K562 (cell line): ENCODE measurements around the gene SRPK2. TPM values are rescaled to one million over a fixed set of nuclear protein-coding genes. Genes with fewer than 3 reads are reported as not detected.

ENCODE experiments used
- ATAC-seq: fragments of 200-7000 bp; cut with Tn5 transposase; 3 replicates; pipeline ENCODE4 v1.9.1; 2020; ENCODE audit warnings: moderate library complexity
- BruUV-seq: library from RNA; stranded (reverse); fragments of 400-500 nt; replicated peaks from 2 replicates; lab custom pipeline; 2021; lab: Mats Ljungman, UMichigan
- CTCF ChIA-PET: fragments of 300-600 bp; formaldehyde crosslinking; extraction: SDS; loops from one replicate; lab custom pipeline; 2021; ENCODE audit warnings: low intra/inter-chr PET ratio; lab: Yijun Ruan, JAX
- POLR2A ChIA-PET: fragments of 300-600, 350-650 bp; sonication (Branson Sonifier 250); formaldehyde crosslinking; extraction: SDS; loops from one replicate; lab custom pipeline; 2021; ENCODE audit warnings: antibody characterized with exemption, inconsistent platforms; lab: Yijun Ruan, JAX
- DNase-seq, 4 experiments: peaks; one replicate each; pipeline versions ENCODE4 v3.0.0 to v3.0.0-alpha.2; 2011 to 2018; ENCODE audit warnings: low spot score in 3 of 4, mixed read lengths in 3 of 4; ENCODE audit errors: extremely low read depth in 1 of 4
- FAIRE-seq: peaks from 2 replicates; lab custom pipeline; 2011; peaks lifted over from hg19 to GRCh38; lab: Jason Lieb, UNC
- H2AFZ ChIP-seq: 2 replicates; pipeline ENCODE4 v1.6.0; 2011; ENCODE audit warnings: low read depth, low read length, control low read depth, inconsistent platforms
- H3K27ac ChIP-seq: fragments of 200-600 bp; 3 replicates; pipeline ENCODE4 v1.8.0; 2011; ENCODE audit warnings: low read depth, mild to moderate bottlenecking, control low read depth, inconsistent platforms, low read length, moderate library complexity, mixed read lengths; ENCODE audit errors: extremely low read depth
- H3K27me3 ChIP-seq, 2 experiments: fragments of 300-600 bp in 1 of 2; 2 replicates in 1 of 2; 3 replicates in 1 of 2; pipeline versions ENCODE4 v1.6.0 to v1.8.0; 2011; ENCODE audit warnings: inconsistent platforms in 2 of 2, low read length in 2 of 2, mild to moderate bottlenecking in 1 of 2, mixed read lengths in 1 of 2, moderate library complexity in 1 of 2; ENCODE audit not compliant: control insufficient read depth in 2 of 2, insufficient read depth in 2 of 2
- H3K36me3 ChIP-seq: fragments of 300-600 bp; 3 replicates; pipeline ENCODE4 v1.8.0; 2011; ENCODE audit warnings: mild to moderate bottlenecking, low read length, inconsistent platforms; ENCODE audit not compliant: control insufficient read depth, insufficient read depth
- H3K4me1 ChIP-seq, 2 experiments: fragments of 200-600 bp in 1 of 2; replicated peaks in 1 of 2; 2 replicates in 1 of 2; 3 replicates in 1 of 2; pipeline versions ENCODE4 v1.5.1 to v1.8.0; 2011; ENCODE audit warnings: inconsistent platforms in 2 of 2, low read length in 2 of 2, mild to moderate bottlenecking in 1 of 2, mixed read lengths in 1 of 2, moderate library complexity in 1 of 2; ENCODE audit not compliant: control insufficient read depth in 2 of 2, insufficient read depth in 2 of 2
- H3K4me2 ChIP-seq: 2 replicates; pipeline ENCODE4 v1.6.1; 2011; ENCODE audit warnings: low read length, control low read depth, inconsistent platforms, mixed read lengths; ENCODE audit not compliant: insufficient read depth
- H3K4me3 ChIP-seq: fragments of 200-600 bp; sonication (generic), shearing (Covaris generic); 2 replicates; pipeline ENCODE4 v1.5.1; 2016; ENCODE audit warnings: control low read depth, inconsistent platforms
- H3K79me2 ChIP-seq: fragments of 200-600 bp; 3 replicates; pipeline ENCODE4 v1.8.0; 2011; ENCODE audit warnings: low read length, inconsistent platforms; ENCODE audit not compliant: control insufficient read depth, insufficient read depth
- H3K9ac ChIP-seq, 2 experiments: 2 replicates each; pipeline versions ENCODE4 v1.6.0 to v1.6.1; 2011; ENCODE audit warnings: low read depth in 2 of 2, low read length in 2 of 2, control low read depth in 1 of 2, inconsistent platforms in 1 of 2, mild to moderate bottlenecking in 1 of 2, mixed read lengths in 1 of 2; ENCODE audit not compliant: insufficient read depth in 1 of 2
- H3K9me1 ChIP-seq: one replicate; pipeline ENCODE4 v1.6.0; 2011; ENCODE audit warnings: inconsistent platforms, mild to moderate bottlenecking, low read length, moderate library complexity; ENCODE audit not compliant: control insufficient read depth, insufficient read depth
- H3K9me3 ChIP-seq: replicated peaks from 2 replicates; pipeline ENCODE4 v1.5.1; 2011; ENCODE audit warnings: low read depth, low read length, inconsistent platforms; ENCODE audit not compliant: control insufficient read depth, insufficient read depth
- H4K20me1 ChIP-seq: replicated peaks from 2 replicates; pipeline ENCODE4 v1.6.1; 2011; ENCODE audit warnings: low read length, inconsistent platforms, mixed read lengths; ENCODE audit not compliant: control insufficient read depth, insufficient read depth
- E2F5 ChIP-seq: sonication (generic); formaldehyde crosslinking; IDR thresholded peaks from 2 replicates; pipeline ENCODE4 v1.8.0; 2022; ENCODE audit warnings: mild to moderate bottlenecking, missing genetic modification reagents
- ILK ChIP-seq: fragments of 450-650 bp; IDR thresholded peaks from 2 replicates; pipeline ENCODE4 v1.6.1; 2016; ENCODE audit warnings: missing genetic modification characterization, low read depth, mild to moderate bottlenecking, missing compliant biosample characterization, moderate library complexity, borderline replicate concordance
- RBM14 ChIP-seq: fragments of 200-400 bp; formaldehyde crosslinking; IDR thresholded peaks from 2 replicates; pipeline ENCODE4 v1.6.1; 2018; ENCODE audit warnings: low read depth, mild to moderate bottlenecking, low read length, moderate library complexity, borderline replicate concordance; ENCODE audit not compliant: insufficient read depth
- STAT5A ChIP-seq: IDR thresholded peaks from 2 replicates; pipeline ENCODE4 v1.6.1; 2012; ENCODE audit warnings: low read length, inconsistent platforms, borderline replicate concordance
- XRCC3 ChIP-seq: fragments of 450-650 bp; IDR thresholded peaks from 2 replicates; pipeline ENCODE4 v1.6.1; 2017; ENCODE audit warnings: mild to moderate bottlenecking, moderate library complexity
- ZBTB17 ChIP-seq: fragments of 450-650 bp; formaldehyde crosslinking; IDR thresholded peaks from 2 replicates; pipeline ENCODE4 v1.4.0; 2020; ENCODE audit warnings: mild to moderate bottlenecking
- ZFX ChIP-seq: sonication (generic); formaldehyde crosslinking; IDR thresholded peaks from 2 replicates; pipeline ENCODE4 v1.8.0; 2022; ENCODE audit warnings: mild to moderate bottlenecking, missing genetic modification reagents, moderate library complexity
- ZNF77 ChIP-seq: fragments of 250-450 bp; sonication (Bioruptor Pico); IDR thresholded peaks from 2 replicates; pipeline ENCODE4 v1.5.0; 2020
- WGBS: fragments of 100-300 bp; shearing (Covaris generic); methylation state at CpG from one replicate; pipeline ENCODE4 v1.1.6; 2016; ENCODE audit warnings: low coverage, mixed read lengths; ENCODE audit not compliant: insufficient coverage; ENCODE audit errors: missing lambda C conversion rate; 5-methylcytosine and 5-hydroxymethylcytosine counted together
- in situ Hi-C: fragments of 300-500 bp; cut with MboI; formaldehyde crosslinking; loops from 4 replicates; pipeline ENCODE4 v1.15.0; 2018; ENCODE audit warnings: inconsistent platforms, mixed read lengths
- intact Hi-C: fragments of 100-400 bp; cut with micrococcal nuclease; formaldehyde crosslinking; loops from 2 replicates; pipeline ENCODE4 v1.14.2; 2022
- polyA plus RNA-seq, 8 experiments: library from polyadenylated mRNA; depleted of rRNA in 4 of 8; stranded (reverse) in 5 of 8; unstranded in 3 of 8; fragments of >200 nt; fragmentation: Nextera tagmentation in 2 of 8; fragmentation: Illumina TruSeq in 1 of 8; extraction: Ambion mirVana in 2 of 8; extraction: Trizol in 1 of 8; gene quantifications; 2 replicates each; pipeline versions ENCODE4 v1.2.1 to v1.2.3, GENCODE V29; 2011 to 2014; ENCODE audit warnings: inconsistent platforms in 1 of 8, missing spikeins in 1 of 8
- total RNA-seq, 7 experiments: library from RNA; depleted of rRNA in 6 of 7; stranded (reverse); fragments of >200 nt in 6 of 7; fragmentation: Illumina TruSeq in 2 of 7; extraction: Trizol in 2 of 7; gene quantifications; 2 replicates each; pipeline versions ENCODE4 v1.2.1 to v1.2.3, GENCODE V29; 2011 to 2021; ENCODE audit warnings: low replicate concordance in 1 of 7

Gene SRPK2
- total and polyA plus RNA-seq, 9 of the 15 experiments (the other 6 are each of a cell fraction or from before 2014, with no cell fraction given) = 21.5 to 44.7 (median 33.3) TPM

DNA sequence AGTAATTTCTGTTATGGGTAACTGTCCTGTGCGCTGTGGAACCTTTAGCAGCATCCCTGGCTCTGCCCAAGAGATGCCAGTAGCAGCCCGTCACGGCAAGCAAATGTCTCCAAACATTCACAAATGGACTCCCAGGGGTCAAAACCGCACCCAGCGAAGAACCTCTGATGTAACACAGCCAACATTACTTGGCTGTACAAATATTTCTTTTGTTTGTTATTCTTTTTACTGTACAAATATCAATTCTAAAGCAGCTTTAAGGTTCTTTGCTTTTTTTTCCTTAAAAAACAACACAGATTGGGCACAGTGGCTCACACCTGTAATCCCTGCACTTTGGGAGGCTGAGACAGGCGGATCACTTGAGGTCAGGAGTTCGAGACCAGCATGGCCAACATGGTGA lies 192.2 kb downstream of the SRPK2 start:
- Histone ChIP-seq H3K79me2 (no peaks in the 10 kb centered on the region), H3K36me3 (peaks cover 12% of the 10 kb centered on the region)
- no peak for FAIRE-seq
- TF ChIP-seq ZNF77 (CRISPR knock-in tag) = no peak
- TF ChIP-seq STAT5A = no peak
- no peak for TF ChIP-seq RBM14
- TF ChIP-seq XRCC3 = no peak
- TF ChIP-seq E2F5 = no peak
- TF ChIP-seq, all 486 proteins: peak for 0
- no peak overlapping the region for H3K9ac ChIP-seq
- H3K9me3 ChIP-seq = no peaks in the 10 kb centered on the region
- no TSS peak for BruUV-seq
- ChIA-PET POLR2A (no interaction called here), CTCF (no interaction called here)
- peaks cover 11% of the 10 kb centered on the region; the same call in 1 of the 2 replicates for H4K20me1 ChIP-seq
- ATAC-seq (no peak), DNase-seq (no peak)
- H3K9me1 ChIP-seq = no peaks in the 10 kb centered on the region
- no peak overlapping the region for H3K4me2 ChIP-seq
- WGBS = 88% methylated on average over 7 of the region's 7 CpGs
- H3K4me3 ChIP-seq = no peak overlapping the region
- H3K4me1 ChIP-seq = peaks cover 0 to 10% of the 10 kb centered on the region in 2 experiments; a peak in 2 of 5 replicates
- in situ Hi-C loops = no loop called here
- H2AFZ ChIP-seq = no peak overlapping the region
- no peak overlapping the region for H3K27ac ChIP-seq
- no peaks in the 10 kb centered on the region for H3K27me3 ChIP-seq
- intact Hi-C loops = no loop called here

- no peak overlapping the region for H2AFZ ChIP-seq
- no peak overlapping the region for H3K9ac ChIP-seq
- no peaks in the 10 kb centered on the region for H3K9me1 ChIP-seq
- in situ Hi-C loops = no loop called here
- intact Hi-C loops = no loop called here
- peaks cover 11% of the 10 kb centered on the region; the same call in 1 of the 2 replicates for H4K20me1 ChIP-seq
- H3K4me2 ChIP-seq = no peak overlapping the region
- TF ChIP-seq ZBTB17 (CRISPR knock-in tag) (no peak), ZFX (CRISPR knock-in tag) (no peak), ILK (tag) (no peak)
- no peak overlapping the region for H3K4me3 ChIP-seq
- H3K79me2 ChIP-seq = no peaks in the 10 kb centered on the region
- FAIRE-seq (no peak), DNase-seq (no peak), ATAC-seq (no peak)
- peaks cover 7% of the 10 kb centered on the region for H3K36me3 ChIP-seq
- ChIA-PET POLR2A (no interaction called here), CTCF (no interaction called here)
- 7% methylated on average over 1 of the region's 1 CpG for WGBS
- no peaks in the 10 kb centered on the region for H3K27me3 ChIP-seq
- H3K9me3 ChIP-seq = no peaks in the 10 kb centered on the region
- H3K4me1 ChIP-seq = peaks cover 0 to 10% of the 10 kb centered on the region in 2 experiments; a peak in 2 of 5 replicates
- no peak overlapping the region for H3K27ac ChIP-seq
- BruUV-seq = no TSS peak
Observed at GRCh38 chr7:105195891-105196290, 192.8 kb downstream of the SRPK2 start.
